ENCODE measurements around the gene CHCHD6.

The CHCHD6 gene

GRCh38 chr3:126665959-126666657 lies 37.9 kb upstream of the CHCHD6 start:
- Histone ChIP-seq H3K9ac (no peak overlapping the region), H3K4me1 (no peaks in the 10 kb centered on the region), H3K27me3 (ENCODE audit: control insufficient read depth, insufficient read depth, low read length) (no peaks in the 10 kb centered on the region), H3K4me2 (ENCODE audit: low read length) (no peak overlapping the region), H3K9me3 (ENCODE audit: control insufficient read depth, low read length) (no peaks in the 10 kb centered on the region), H2AFZ (no peak overlapping the region), H3K27ac (no peak overlapping the region), H3K4me3 (ENCODE audit: low read depth, low read length) (no peak overlapping the region), H3K79me2 (no peaks in the 10 kb centered on the region), H3K36me3 (ENCODE audit: control insufficient read depth, insufficient read depth, low read length) (no peaks in the 10 kb centered on the region)
- no peak for TF ChIP-seq CTCF (IDR thresholded peaks at IDR 0.05)

- Histone ChIP-seq H2AFZ (no peak overlapping the region), H3K4me2 (ENCODE audit: low read length) (no peak overlapping the region), H3K9ac (no peak overlapping the region), H3K4me1 (no peaks in the 10 kb centered on the region), H3K36me3 (ENCODE audit: control insufficient read depth, insufficient read depth, low read length) (no peaks in the 10 kb centered on the region), H3K27me3 (ENCODE audit: control insufficient read depth, insufficient read depth, low read length) (no peaks in the 10 kb centered on the region), H3K79me2 (no peaks in the 10 kb centered on the region), H3K27ac (no peak overlapping the region), H3K4me3 (ENCODE audit: low read depth, low read length) (no peak overlapping the region), H3K9me3 (ENCODE audit: control insufficient read depth, low read length) (no peaks in the 10 kb centered on the region)
- TF ChIP-seq CTCF (IDR thresholded peaks at IDR 0.05), result no peak
These were observed 37.1 kb upstream of the CHCHD6 start for GRCh38 chr3:126666658-126667528.

GRCh38 chr3:126667631-126668449 lies 36.2 kb upstream of the CHCHD6 start:
- Histone ChIP-seq H3K9ac (no peak overlapping the region), H3K4me1 (no peaks in the 10 kb centered on the region), H3K36me3 (ENCODE audit: control insufficient read depth, insufficient read depth, low read length) (no peaks in the 10 kb centered on the region), H3K79me2 (no peaks in the 10 kb centered on the region), H3K27ac (no peak overlapping the region), H3K9me3 (ENCODE audit: control insufficient read depth, low read length) (no peaks in the 10 kb centered on the region), H3K4me2 (ENCODE audit: low read length) (no peak overlapping the region), H3K4me3 (ENCODE audit: low read depth, low read length) (no peak overlapping the region), H3K27me3 (ENCODE audit: control insufficient read depth, insufficient read depth, low read length) (no peaks in the 10 kb centered on the region), H2AFZ (no peak overlapping the region)
- TF ChIP-seq CTCF (IDR thresholded peaks at IDR 0.05), result no peak

- Histone ChIP-seq H3K4me1 (no peaks in the 10 kb centered on the region), H3K27ac (no peak overlapping the region), H3K4me3 (ENCODE audit: low read depth, low read length) (no peak overlapping the region), H3K79me2 (no peaks in the 10 kb centered on the region), H3K9me3 (ENCODE audit: control insufficient read depth, low read length) (no peaks in the 10 kb centered on the region), H3K9ac (no peak overlapping the region), H3K4me2 (ENCODE audit: low read length) (no peak overlapping the region), H2AFZ (no peak overlapping the region), H3K27me3 (ENCODE audit: control insufficient read depth, insufficient read depth, low read length) (no peaks in the 10 kb centered on the region), H3K36me3 (ENCODE audit: control insufficient read depth, insufficient read depth, low read length) (no peaks in the 10 kb centered on the region)
- TF ChIP-seq CTCF (IDR thresholded peaks at IDR 0.05), result no peak
These were observed 35.3 kb upstream of the CHCHD6 start for GRCh38 chr3:126668450-126669401.
